ENCODE data around the gene RBM4B.

- TF ChIP-seq CTCF (IDR thresholded peaks at IDR 0.05; ENCODE audit: borderline replicate concordance, extremely low read depth, low read length, poor library complexity, severe bottlenecking) (no peak), EZH2 (IDR thresholded peaks at IDR 0.05; ENCODE audit: borderline replicate concordance, low read depth, low read length, severe bottlenecking) (no peak)
Measured at GRCh38 chr11:66697988-66698387, 20.3 kb upstream of the RBM4B start.
